GM23338 (cell line): ENCODE data around the gene IL17C. TPM values are rescaled to one million over a fixed set of nuclear protein-coding genes. Genes with fewer than 3 reads are reported as not detected.

Experiments used
- ATAC-seq: fragments of 200-7000 bp; cut with Tn5 transposase; 3 replicates; pipeline ENCODE4 v1.9.1; 2020
- DNase-seq: peaks from one replicate; pipeline ENCODE4 v3.0.0-alpha.2; 2015; ENCODE audit warnings: low spot score
- H2AFZ ChIP-seq: fragments of 200-600 bp; sonication (generic); 2 replicates; pipeline ENCODE4 v1.8.0; 2016; ENCODE audit warnings: antibody characterized with exemption, mild to moderate bottlenecking, moderate library complexity
- H3F3A ChIP-seq: fragments of 200-600 bp; sonication (generic); replicated peaks from 2 replicates; pipeline ENCODE4 v1.8.0; 2017; ENCODE audit warnings: antibody characterized with exemption, mixed run types, low read depth
- H3K27ac ChIP-seq: fragments of 200-600 bp; sonication (generic); 2 replicates; pipeline ENCODE4 v1.6.1; 2016; ENCODE audit warnings: low read depth
- H3K27me3 ChIP-seq: fragments of 200-600 bp; sonication (generic); 2 replicates; pipeline ENCODE4 v1.8.0; 2016; ENCODE audit warnings: mild to moderate bottlenecking, mixed run types, moderate library complexity; ENCODE audit not compliant: insufficient read depth
- H3K36me3 ChIP-seq: fragments of 200-600 bp; sonication (generic); 2 replicates; pipeline ENCODE4 v1.8.0; 2016; ENCODE audit warnings: mild to moderate bottlenecking; ENCODE audit not compliant: insufficient read depth
- H3K4me1 ChIP-seq: fragments of 200-600 bp; sonication (generic); 2 replicates; pipeline ENCODE4 v1.8.0; 2016; ENCODE audit warnings: mild to moderate bottlenecking, moderate library complexity; ENCODE audit not compliant: insufficient read depth
- H3K4me2 ChIP-seq: fragments of 200-600 bp; sonication (generic); 2 replicates; pipeline ENCODE4 v1.7.1; 2017; ENCODE audit warnings: mixed run types
- H3K4me3 ChIP-seq: fragments of 200-600 bp; sonication (generic); 2 replicates; pipeline ENCODE4 v1.6.1; 2016; ENCODE audit warnings: mixed run types
- H3K79me2 ChIP-seq: fragments of 200-600 bp; sonication (generic); replicated peaks from 2 replicates; pipeline ENCODE4 v1.8.0; 2017; ENCODE audit warnings: mild to moderate bottlenecking; ENCODE audit not compliant: insufficient read depth
- H3K9me2 ChIP-seq: fragments of 200-600 bp; sonication (generic); 2 replicates; pipeline ENCODE4 v1.8.0; 2017; ENCODE audit not compliant: insufficient read depth
- H4K20me1 ChIP-seq: fragments of 200-600 bp; sonication (generic); replicated peaks from 2 replicates; pipeline ENCODE4 v1.8.0; 2017; ENCODE audit warnings: mild to moderate bottlenecking; ENCODE audit not compliant: insufficient read depth
- H3K27ac Mint-ChIP-seq: 2 replicates; pipeline ENCODE4 v1.8.0; 2020; ENCODE audit warnings: inconsistent platforms, mild to moderate bottlenecking, moderate library complexity, mixed read lengths
- H3K27me3 Mint-ChIP-seq: 3 replicates; pipeline ENCODE4 v1.8.0; 2022; ENCODE audit warnings: low read depth, mild to moderate bottlenecking, moderate library complexity, mixed read lengths, inconsistent platforms; ENCODE audit not compliant: insufficient read depth, poor library complexity
- H3K36me3 Mint-ChIP-seq: 3 replicates; pipeline ENCODE4 v1.8.0; 2021; ENCODE audit warnings: low read depth, mild to moderate bottlenecking, inconsistent platforms, moderate library complexity, mixed read lengths
- H3K4me1 Mint-ChIP-seq: 3 replicates; pipeline ENCODE4 v1.8.0; 2020; ENCODE audit warnings: mild to moderate bottlenecking, inconsistent platforms, mixed read lengths
- H3K4me3 Mint-ChIP-seq: 3 replicates; pipeline ENCODE4 v1.8.0; 2021; ENCODE audit warnings: moderate library complexity, mild to moderate bottlenecking, inconsistent platforms, mixed read lengths
- H3K9me3 Mint-ChIP-seq: 3 replicates; pipeline ENCODE4 v1.8.0; 2020; ENCODE audit warnings: moderate library complexity, mild to moderate bottlenecking, inconsistent platforms, mixed read lengths
- CREB1 ChIP-seq: fragments of 250-450 bp; sonication (Bioruptor Pico); IDR thresholded peaks from 2 replicates; pipeline ENCODE4 v1.5.0; 2020; ENCODE audit warnings: low read depth, mild to moderate bottlenecking, moderate library complexity
- CTCF ChIP-seq, 2 experiments: fragments of 200-600 bp in 1 of 2; sonication (generic) in 1 of 2; conservative IDR thresholded peaks; 2 replicates each; pipeline versions ENCODE4 v1.5.1 to v1.6.1; 2016 to 2017; ENCODE audit warnings: antibody characterized with exemption in 2 of 2, low read depth in 2 of 2, mild to moderate bottlenecking in 2 of 2, moderate library complexity in 1 of 2
- ETS1 ChIP-seq: IDR thresholded peaks from 2 replicates; pipeline ENCODE4 v1.6.1; 2016; ENCODE audit warnings: antibody characterized with exemption
- EZH2 ChIP-seq: fragments of 200-600 bp; sonication (generic); IDR thresholded peaks from one replicate; pipeline ENCODE4 v1.8.0; 2017; ENCODE audit warnings: antibody characterized with exemption, mild to moderate bottlenecking, low read depth; ENCODE audit not compliant: unreplicated experiment
- JUNB ChIP-seq: IDR thresholded peaks from one replicate; pipeline ENCODE4 v1.6.1; 2016; ENCODE audit warnings: antibody characterized with exemption; ENCODE audit not compliant: unreplicated experiment
- POLR2AphosphoS5 ChIP-seq: IDR thresholded peaks from 2 replicates; pipeline ENCODE4 v1.6.1; 2016; ENCODE audit warnings: antibody characterized with exemption, low read depth
- REST ChIP-seq: IDR thresholded peaks from one replicate; pipeline ENCODE4 v1.6.1; 2018; ENCODE audit warnings: antibody characterized with exemption; ENCODE audit not compliant: unreplicated experiment
- STAT1 ChIP-seq: IDR thresholded peaks from one replicate; pipeline ENCODE4 v1.6.1; 2016; ENCODE audit warnings: antibody characterized with exemption; ENCODE audit not compliant: unreplicated experiment
- ZNF114 ChIP-seq: fragments of 250-450 bp; sonication (Bioruptor Pico); IDR thresholded peaks from 2 replicates; pipeline ENCODE4 v1.5.0; 2020; ENCODE audit warnings: mild to moderate bottlenecking, moderate library complexity
- ZNF331 ChIP-seq: fragments of 250-450 bp; sonication (Bioruptor Pico); IDR thresholded peaks from 2 replicates; pipeline ENCODE4 v1.5.0; 2020; ENCODE audit warnings: low read depth, mild to moderate bottlenecking, moderate library complexity
- polyA plus RNA-seq: library from polyadenylated mRNA; unstranded; fragments of >200 nt; fragmentation: Nextera tagmentation; extraction: Ambion mirVana; gene quantifications from 2 replicates; pipeline ENCODE4 v1.2.1, GENCODE V29; 2016
- total RNA-seq: library from RNA; depleted of rRNA; stranded (reverse); fragments of >200 nt; shearing (Covaris generic); gene quantifications from 2 replicates; pipeline ENCODE4 v1.2.3, GENCODE V29; 2014
- TF ChIP-seq, protein P1 (sequence below): fragments of 250-450 bp; sonication (Bioruptor Pico); IDR thresholded peaks from 2 replicates; pipeline ENCODE4 v1.5.0; 2020; ENCODE audit warnings: mild to moderate bottlenecking, moderate library complexity

The IL17C gene
- total and polyA plus RNA-seq, 2 experiments from 2014 or later = 2.7 to 3.9 TPM

- TF ChIP-seq REST (no peak), STAT1 (no peak), CREB1 (CRISPR knock-in tag) (no peak)
These were observed 36.3 kb upstream of the IL17C start (continued) for GRCh38 chr16:88602091-88602490.

DNA sequence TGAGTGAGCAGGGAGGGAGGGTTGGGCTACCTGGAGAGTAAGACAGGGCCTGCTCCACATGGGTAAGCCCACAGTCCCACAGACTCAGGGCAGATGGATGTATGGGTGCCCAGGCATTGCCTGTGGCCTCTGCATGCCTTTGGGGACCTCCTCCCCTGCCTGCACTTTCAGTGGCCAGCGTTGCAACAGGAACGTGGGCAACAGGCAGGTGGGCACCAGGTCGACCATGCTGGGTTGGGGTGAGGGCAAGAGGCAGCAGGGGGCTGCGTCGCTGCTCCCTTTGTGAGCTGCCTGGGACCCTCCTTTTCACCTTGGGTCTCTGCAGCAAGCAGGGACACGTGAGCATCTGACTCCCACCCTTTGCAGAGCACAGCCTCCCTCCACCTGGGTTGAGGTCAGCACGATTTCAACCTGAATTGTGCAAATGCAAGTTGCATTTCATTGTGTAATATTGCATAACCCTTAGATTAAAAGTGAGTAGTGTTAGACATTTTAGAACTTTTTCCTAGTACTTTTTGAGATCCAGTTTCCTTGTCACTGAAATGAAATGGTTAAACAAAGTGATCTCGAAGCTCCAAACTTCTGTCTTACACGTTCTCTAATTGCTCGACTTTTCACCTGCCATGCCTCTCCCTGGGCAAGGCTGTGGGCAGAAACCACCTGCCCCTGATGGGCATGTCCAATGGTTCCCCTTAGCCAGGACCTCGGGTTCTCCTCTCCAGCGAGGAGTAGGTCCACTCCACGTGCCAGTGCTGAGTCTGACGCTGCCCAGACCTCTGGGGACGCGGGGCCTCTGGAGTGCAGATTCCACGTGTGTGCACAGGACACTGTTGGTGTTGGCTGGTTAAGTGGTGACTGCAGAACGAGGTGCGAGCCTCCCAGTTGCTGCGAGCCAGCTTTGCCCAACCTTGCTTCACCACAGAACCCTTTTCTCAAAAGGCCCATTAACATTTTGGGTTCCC is 32.9 kb upstream of the IL17C start:
- peaks cover 22% of the 10 kb centered on the region for H3K4me1 Mint-ChIP-seq
- no peak for ATAC-seq
- peaks cover 3% of the 10 kb centered on the region; the same call in 1 of the 2 replicates for H3K4me1 ChIP-seq
- no peaks in the 10 kb centered on the region; the same call in 1 of the 2 replicates for H3K79me2 ChIP-seq
- no peak overlapping the region for H3K4me2 ChIP-seq
- H2AFZ ChIP-seq = no peak overlapping the region
- no peaks in the 10 kb centered on the region for H3K9me3 Mint-ChIP-seq
- H4K20me1 ChIP-seq = peaks cover 12% of the 10 kb centered on the region
- H3K36me3 ChIP-seq = peaks cover 17% of the 10 kb centered on the region; the same call in 1 of the 2 replicates
- no peaks in the 10 kb centered on the region for H3K9me2 ChIP-seq
- peaks cover 13% of the 10 kb centered on the region for H3F3A ChIP-seq
- no peak overlapping the region for H3K4me3 Mint-ChIP-seq
- no peak for DNase-seq
- peaks cover 55% of the 10 kb centered on the region for H3K36me3 Mint-ChIP-seq
- H3K27me3 ChIP-seq = no peaks in the 10 kb centered on the region
- no peak overlapping the region for H3K27ac ChIP-seq
- peaks cover 3% of the 10 kb centered on the region for H3K27me3 Mint-ChIP-seq
- no peak overlapping the region for H3K4me3 ChIP-seq
- H3K27ac Mint-ChIP-seq = no peak overlapping the region
- TF ChIP-seq EZH2 (no peak), ETS1 (no peak), STAT1 (no peak), ZNF331 (CRISPR knock-in tag) (no peak), JUNB (no peak), CTCF (conservative IDR thresholded peaks at IDR 0.05; ENCODE audit: low read depth in 2 of 2) (no peak), POLR2AphosphoS5 (no peak), ZNF114 (CRISPR knock-in tag) (no peak)
- TF ChIP-seq, protein P1, sequence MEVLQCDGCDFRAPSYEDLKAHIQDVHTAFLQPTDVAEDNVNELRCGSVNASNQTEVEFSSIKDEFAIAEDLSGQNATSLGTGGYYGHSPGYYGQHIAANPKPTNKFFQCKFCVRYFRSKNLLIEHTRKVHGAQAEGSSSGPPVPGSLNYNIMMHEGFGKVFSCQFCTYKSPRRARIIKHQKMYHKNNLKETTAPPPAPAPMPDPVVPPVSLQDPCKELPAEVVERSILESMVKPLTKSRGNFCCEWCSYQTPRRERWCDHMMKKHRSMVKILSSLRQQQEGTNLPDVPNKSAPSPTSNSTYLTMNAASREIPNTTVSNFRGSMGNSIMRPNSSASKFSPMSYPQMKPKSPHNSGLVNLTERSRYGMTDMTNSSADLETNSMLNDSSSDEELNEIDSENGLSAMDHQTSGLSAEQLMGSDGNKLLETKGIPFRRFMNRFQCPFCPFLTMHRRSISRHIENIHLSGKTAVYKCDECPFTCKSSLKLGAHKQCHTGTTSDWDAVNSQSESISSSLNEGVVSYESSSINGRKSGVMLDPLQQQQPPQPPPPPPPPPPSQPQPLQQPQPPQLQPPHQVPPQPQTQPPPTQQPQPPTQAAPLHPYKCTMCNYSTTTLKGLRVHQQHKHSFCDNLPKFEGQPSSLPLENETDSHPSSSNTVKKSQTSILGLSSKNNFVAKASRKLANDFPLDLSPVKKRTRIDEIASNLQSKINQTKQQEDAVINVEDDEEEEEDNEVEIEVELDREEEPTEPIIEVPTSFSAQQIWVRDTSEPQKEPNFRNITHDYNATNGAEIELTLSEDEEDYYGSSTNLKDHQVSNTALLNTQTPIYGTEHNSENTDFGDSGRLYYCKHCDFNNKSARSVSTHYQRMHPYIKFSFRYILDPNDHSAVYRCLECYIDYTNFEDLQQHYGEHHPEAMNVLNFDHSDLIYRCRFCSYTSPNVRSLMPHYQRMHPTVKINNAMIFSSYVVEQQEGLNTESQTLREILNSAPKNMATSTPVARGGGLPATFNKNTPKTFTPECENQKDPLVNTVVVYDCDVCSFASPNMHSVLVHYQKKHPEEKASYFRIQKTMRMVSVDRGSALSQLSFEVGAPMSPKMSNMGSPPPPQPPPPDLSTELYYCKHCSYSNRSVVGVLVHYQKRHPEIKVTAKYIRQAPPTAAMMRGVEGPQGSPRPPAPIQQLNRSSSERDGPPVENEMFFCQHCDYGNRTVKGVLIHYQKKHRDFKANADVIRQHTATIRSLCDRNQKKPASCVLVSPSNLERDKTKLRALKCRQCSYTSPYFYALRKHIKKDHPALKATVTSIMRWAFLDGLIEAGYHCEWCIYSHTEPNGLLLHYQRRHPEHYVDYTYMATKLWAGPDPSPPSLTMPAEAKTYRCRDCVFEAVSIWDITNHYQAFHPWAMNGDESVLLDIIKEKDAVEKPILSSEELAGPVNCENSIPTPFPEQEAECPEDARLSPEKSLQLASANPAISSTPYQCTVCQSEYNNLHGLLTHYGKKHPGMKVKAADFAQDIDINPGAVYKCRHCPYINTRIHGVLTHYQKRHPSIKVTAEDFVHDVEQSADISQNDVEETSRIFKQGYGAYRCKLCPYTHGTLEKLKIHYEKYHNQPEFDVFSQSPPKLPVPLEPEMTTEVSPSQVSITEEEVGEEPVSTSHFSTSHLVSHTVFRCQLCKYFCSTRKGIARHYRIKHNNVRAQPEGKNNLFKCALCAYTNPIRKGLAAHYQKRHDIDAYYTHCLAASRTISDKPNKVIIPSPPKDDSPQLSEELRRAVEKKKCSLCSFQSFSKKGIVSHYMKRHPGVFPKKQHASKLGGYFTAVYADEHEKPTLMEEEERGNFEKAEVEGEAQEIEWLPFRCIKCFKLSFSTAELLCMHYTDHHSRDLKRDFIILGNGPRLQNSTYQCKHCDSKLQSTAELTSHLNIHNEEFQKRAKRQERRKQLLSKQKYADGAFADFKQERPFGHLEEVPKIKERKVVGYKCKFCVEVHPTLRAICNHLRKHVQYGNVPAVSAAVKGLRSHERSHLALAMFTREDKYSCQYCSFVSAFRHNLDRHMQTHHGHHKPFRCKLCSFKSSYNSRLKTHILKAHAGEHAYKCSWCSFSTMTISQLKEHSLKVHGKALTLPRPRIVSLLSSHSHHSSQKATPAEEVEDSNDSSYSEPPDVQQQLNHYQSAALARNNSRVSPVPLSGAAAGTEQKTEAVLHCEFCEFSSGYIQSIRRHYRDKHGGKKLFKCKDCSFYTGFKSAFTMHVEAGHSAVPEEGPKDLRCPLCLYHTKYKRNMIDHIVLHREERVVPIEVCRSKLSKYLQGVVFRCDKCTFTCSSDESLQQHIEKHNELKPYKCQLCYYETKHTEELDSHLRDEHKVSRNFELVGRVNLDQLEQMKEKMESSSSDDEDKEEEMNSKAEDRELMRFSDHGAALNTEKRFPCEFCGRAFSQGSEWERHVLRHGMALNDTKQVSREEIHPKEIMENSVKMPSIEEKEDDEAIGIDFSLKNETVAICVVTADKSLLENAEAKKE (CRISPR knock-in tag) = no peak
